Stimulated activated CD8-positive, alpha-beta memory T cell treated with anti-CD3 and anti-CD28 coated beads, Interleukin-4, amount 100 ng/mL, for 48 hours (primary cell): Measurements from ENCODE around the gene STOML2.
"Not testable (repeated sequence)": the region's sequence is repeated elsewhere in the genome, so short reads cannot be mapped to it uniquely, and the experiment has no call there.

Source experiments
- DNase-seq: peaks from one replicate; pipeline ENCODE4 v3.0.0-alpha.2; 2020

The STOML2 gene

DNA sequence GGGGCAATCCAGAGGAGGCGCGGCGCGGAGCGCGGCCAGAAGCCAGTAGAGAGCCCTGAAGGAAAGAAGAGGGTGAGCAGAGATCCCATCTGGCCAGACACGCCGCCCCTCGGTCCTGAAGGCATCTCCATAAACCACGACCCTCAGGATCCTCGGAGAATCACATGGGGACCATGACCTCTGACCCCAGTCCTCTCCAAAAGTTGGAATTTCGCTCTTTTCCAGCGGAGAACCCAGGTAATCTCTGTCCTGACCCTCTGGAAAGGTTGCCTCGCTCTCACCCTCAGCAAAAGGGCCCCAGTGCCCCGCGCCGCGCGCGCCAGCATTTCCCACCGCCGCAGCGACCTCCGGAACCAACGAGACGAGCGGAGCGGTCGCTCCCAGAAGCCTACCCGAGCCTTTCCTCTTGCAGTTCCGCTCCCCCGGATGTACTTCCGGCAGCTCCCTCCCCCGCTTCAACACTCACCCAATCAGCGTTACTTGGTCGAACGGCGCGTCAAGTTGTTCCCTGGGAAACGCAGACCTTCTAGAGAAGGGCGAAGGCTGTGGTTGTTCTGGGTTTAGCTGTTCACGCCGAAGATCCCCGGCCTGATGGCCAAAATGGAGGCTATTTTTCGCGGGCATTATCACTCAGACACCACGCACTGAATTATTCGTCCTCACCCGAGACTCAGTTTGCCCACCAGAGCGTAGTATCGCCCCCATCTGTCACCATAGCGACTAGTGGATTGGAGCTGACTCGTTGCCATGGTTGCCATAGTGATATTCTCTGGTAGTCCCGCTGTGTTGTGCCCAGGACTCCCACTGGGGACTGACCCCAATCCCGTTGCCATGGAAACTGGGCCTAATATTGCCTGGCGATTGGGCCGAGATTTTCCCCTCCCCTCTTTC lies at the start of gene STOML2:
STOML2 (minus strand) TSS at position 363 of the 891 bp plus-strand sequence; CDS start at position 326, 37 bp downstream.
- peak; percentile 93 for DNase-seq

DNA sequence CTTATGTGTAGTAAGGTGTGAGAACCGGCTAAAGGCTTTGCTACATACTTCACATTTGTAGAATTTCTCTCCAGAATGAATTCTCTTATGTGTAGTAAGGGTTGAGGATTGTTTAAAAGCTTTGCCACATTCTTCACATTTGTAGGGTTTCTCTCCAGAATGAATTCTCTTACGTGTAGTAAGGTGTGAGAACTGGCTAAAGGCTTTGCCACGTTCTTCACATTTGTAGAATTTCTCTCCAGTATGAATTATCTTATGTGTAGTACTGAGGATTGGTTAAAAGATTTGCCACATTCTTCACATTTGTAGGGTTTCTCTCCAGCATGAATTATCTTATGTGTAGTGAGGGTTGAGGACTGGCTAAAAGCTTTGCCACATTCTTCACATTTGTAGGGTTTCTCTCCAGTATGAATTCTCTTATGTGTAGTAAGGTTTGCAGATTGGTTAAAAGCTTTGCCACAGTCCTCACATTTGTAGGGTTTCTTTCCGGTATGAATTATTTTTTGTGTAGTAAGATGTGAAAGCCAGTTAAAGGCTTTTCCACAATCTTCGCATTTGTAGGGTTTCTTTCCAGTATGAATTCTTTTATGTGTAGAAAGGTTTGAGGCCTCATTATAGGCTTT lies 45.1 kb upstream of the STOML2 start:
- not testable (repeated sequence) for DNase-seq

DNA sequence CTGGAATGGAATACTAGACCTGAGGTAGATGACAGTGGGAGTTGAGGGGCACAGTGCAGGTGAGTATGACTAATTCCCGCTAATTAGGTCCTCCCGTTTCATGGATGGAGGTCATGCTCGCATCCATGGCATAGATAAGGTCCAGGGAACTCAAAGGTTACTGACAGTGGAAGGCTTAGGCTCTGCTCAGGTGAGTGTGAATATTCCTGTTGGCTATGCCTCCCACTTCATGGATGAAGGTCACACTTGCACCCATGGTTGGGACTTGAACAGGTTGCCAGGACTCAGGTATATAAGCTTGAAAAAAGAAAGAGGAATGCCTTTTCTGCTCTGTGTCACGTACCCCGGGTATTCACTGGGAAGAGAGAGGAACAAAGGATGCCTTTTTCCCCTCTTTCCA lies 39.1 kb upstream of the STOML2 start:
- DNase-seq = no peak

DNA sequence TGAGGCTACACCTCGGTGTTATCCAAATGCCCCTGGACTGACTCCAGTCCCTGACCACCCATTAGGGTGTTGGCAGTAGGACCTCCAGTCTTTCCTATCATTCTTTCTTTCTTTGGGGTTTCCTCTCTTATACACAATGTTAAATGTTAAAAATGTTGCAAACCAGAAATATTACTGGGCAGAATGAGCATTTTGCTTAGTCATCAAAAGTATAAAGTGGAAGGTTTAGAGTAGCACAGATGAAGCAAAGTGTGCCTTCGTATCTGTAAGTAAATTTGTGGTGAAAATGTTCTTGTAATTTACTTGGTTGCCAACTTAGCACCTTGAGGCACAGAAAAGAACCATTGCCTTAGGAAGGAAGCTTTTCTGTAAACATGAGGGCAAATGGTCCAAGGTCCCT lies 37.2 kb upstream of the STOML2 start:
- DNase-seq = no peak

- DNase-seq = no peak
Measured at GRCh38 chr9:35136866-35137265, 33.9 kb upstream of the STOML2 start.

- no peak for DNase-seq
Measured at GRCh38 chr9:35135988-35136387, 33.1 kb upstream of the STOML2 start.

- DNase-seq = no peak
Measured at GRCh38 chr9:35134920-35135319, 32.0 kb upstream of the STOML2 start.

DNA sequence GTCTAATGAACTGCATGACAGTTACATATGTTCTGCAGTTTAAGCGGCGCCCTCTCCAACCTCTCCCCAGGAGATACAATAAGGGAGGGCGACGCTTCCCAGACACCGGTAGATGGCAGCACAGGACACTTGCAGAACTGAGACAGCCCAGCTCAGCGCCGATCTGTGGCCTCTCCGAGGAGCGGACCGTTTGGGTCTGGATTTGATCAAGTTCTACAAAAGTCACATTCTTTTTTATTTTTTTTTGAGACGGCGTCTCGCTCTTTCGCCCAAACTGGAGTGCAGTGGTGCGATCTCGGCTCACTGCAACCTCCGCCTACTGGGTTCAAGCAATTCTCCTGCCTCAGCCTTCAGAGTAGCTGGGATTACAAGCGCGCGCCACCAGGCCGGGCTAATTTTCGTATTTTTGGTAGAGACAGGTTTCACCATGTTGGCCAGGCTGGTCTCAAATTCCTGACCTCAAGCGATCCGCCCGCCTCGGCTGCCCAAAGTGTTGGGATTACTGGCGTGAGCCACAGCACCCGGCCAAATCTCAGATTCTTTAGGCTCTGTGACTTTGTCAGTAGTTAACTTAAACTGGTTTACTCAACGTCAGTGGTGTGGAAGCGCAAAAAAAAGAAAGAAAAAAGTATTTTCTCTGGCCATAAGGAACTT lies 14.1 kb upstream of the STOML2 start:
- DNase-seq = peak; percentile 88

DNA sequence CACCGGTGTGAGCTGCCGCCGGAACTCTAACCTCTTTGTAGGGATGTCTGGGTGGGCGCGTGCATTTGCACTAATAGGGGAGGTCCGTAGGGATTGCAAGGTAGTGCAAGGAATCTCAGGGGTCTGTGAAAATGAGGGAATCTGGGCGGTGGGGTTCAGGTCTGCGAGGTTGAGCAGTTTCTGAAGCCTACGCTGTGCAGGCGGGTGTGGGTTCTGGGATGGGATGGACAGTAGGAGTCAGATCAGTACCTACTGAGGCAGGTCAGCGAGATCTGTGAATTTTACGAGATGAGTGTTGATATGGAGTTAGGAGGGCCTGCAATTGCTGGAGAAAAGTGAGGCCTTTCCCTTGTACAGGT lies 13.6 kb upstream of the STOML2 start:
- no peak for DNase-seq

DNA sequence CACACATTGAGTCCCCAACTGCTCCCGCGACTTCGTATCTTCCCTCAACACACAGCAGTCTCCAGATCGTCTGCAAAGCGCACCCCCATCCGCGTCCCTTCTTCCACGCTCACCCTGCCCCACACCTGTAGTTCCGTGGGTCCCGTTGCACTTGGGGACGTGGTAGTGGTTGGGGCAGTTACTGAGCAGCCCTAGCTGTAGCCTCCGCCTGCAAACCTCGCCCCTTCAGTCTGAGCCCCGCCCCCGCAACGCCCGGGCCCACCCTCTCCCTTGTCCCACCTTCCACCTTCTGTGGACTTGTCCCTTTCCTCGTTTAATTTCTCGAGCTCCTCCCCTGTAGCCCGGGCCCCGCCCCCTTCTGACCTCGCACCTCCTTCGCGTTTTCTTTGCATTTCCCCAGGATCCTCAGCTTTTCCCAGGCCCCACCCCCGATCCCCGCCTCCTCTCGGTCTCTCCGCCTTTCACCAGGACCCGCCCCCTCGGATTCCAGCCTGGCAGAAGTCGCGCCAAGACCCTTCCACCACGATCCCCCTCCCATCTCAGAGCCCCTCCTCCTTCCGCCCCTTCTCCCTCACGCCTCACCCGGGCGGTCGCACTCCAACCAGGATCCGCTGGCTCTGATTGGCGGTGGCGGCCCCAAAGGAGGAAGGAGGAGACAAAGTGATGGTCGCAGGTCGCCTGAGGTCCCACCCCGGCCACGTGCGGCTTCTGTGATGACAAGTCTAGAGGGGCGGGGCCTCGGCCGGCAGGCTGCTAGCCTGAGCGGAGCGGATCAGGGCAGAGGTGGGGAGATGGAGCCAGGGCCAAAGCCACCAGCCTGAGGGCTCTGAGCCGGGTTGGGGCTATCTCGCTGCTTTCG lies 13.0 kb upstream of the STOML2 start, which contains the start of gene ATOSB:
ATOSB (minus strand) TSS at position 183 of the 859 bp plus-strand sequence. CDS start 7,588 bp downstream, outside the sequence.
- peak; percentile 96 for DNase-seq

DNA sequence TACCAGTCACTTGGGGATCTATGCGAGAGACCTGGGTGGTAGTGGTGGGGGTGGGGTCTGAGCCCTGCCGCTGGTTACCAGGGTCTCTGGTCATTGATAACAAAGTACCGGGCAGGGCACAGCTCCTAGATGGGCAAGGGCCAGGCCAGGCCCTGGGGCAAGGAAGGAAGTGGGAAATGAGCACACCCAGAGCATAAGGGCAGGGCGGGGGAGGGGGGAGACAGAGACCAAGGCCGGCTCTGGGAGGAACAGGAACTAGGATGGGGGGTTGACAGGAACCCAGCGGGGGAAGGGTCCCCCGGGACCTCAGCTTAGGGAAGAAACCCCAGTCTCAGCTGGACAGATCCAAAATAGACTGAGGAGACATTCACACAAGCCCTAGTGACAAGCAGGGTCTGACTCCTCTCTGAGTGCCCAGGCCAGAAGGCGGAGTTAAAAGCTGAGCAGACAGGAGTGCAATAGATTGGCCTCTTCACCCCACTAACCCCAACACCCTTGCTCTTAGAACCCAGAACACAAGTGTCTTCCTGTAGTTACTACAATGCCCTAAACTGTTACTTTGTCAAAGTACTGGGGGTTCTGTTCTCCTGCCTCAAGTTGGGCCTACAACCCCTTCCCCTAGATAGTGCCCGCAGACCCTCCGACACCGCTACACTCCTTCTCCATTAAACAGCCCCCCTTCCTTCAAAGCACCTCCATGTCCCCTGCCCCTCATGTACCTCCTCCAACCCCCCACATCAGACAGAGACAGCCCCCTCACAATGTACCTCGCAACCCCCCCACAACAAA lies 12.1 kb upstream of the STOML2 start:
- peak; percentile 57 for DNase-seq

- peak; percentile 77 for DNase-seq
Measured at GRCh38 chr9:35114113-35114839, 11.3 kb upstream of the STOML2 start.

GRCh38 chr9:35112257-35113020 lies 9.5 kb upstream of the STOML2 start:
- DNase-seq = no peak

- DNase-seq = peak; percentile 96
Measured at GRCh38 chr9:35111001-35111933, 8.3 kb upstream of the STOML2 start.

DNA sequence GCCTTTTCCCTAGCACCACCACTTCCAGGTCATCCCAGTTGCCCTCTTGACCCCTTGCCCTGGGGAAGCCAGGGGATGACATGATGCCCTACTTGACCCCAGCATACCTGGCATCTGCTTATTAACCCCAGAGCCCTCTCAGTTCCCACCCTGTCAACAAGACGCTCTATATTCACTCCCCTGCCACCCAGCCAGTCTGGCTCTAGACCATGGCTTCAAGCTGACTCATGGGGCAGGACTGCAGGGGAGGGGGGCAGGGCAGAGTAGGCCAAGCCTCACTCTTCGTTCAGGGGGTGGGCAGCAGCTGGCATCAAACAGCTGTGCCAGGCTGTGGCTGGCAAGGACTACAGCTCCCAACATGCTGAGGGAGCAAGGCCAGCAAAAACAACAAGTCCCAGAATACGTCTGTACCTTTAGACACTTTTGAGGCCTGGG lies 7.4 kb upstream of the STOML2 start:
- DNase-seq = no peak

- no peak for DNase-seq
Measured at GRCh38 chr9:35108946-35109575, 6.1 kb upstream of the STOML2 start.

- DNase-seq = no peak
Measured at GRCh38 chr9:35108461-35108860, 5.5 kb upstream of the STOML2 start.
